Stimulated activated CD4-positive, alpha-beta T cell treated with anti-CD3 and anti-CD28 coated beads, Interleukin-4, amount 100 ng/mL, for 24 hours (primary cell): ENCODE measurements around the gene SH3GL3.

ENCODE experiments used
- DNase-seq: peaks from one replicate; pipeline ENCODE4 v3.0.0-alpha.2; 2020

Gene SH3GL3, protein sequence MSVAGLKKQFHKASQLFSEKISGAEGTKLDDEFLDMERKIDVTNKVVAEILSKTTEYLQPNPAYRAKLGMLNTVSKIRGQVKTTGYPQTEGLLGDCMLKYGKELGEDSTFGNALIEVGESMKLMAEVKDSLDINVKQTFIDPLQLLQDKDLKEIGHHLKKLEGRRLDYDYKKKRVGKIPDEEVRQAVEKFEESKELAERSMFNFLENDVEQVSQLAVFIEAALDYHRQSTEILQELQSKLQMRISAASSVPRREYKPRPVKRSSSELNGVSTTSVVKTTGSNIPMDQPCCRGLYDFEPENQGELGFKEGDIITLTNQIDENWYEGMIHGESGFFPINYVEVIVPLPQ

DNA sequence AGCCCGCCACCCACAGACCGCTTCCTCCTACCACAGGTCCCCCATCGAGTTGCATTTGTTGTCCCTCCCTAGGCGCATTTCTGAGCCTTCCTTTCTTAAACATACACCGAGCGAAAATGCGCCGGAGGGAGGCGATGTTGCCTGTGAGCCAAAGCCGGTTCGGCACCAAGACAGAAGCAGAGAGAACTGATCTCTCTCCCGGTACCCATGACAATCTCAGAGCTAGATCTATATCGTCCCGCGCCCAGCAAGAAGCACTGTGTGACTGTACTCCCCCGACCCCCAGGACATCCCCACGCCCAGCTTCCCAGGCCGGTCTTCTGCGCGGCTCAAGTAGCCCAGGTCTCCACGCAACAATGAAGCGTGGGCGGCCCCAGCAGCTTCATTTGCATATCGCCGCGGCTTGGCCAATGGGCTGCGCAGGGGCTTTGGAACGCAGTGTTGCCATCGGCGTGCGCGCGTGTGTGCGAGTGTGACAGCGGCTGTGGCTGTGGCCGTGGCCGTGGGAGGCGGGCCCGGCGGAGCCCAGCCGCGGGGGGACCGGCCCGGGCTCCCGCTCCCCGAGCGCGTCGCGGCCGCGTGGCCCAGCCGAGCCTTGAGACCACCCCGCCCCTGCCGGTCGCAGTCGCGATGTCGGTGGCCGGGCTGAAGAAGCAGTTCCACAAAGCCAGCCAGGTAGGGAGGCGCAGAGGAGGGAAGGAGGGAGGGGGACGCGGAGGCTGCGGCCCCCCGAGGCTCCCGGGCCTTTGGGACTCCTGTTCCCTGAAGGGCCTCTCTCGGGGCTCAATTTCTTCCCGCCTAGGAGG is at the start of gene SH3GL3:
SH3GL3 (plus strand) TSS at position 438 of the 806 bp plus-strand sequence; CDS start at position 631, 193 bp downstream.
- peak; percentile 49 for DNase-seq

- DNase-seq: no peak
These were observed 48.5 kb upstream of the SH3GL3 start for GRCh38 chr15:83398626-83399025.

GRCh38 chr15:83404121-83404520 is 43.0 kb upstream of the SH3GL3 start:
- DNase-seq: no peak

DNA sequence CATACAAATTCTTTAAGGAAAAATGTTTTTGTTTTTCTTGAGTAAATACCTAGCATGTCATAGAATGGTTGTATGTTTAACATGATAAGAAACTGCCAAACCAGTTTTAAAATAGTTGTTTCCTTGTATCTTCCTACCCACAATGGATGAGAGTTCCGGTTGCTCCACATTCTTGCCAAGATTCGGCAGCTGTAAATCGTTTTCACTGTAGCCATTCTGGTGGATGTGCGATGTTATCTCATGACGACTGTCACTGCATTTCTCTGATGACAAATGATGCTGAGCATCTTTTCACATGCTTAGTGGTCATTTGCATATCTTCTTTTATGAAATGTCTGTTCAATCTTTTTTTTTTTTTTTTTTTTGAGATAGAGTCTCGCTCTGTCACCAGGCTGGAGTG is 36.6 kb upstream of the SH3GL3 start:
- no peak for DNase-seq

DNA sequence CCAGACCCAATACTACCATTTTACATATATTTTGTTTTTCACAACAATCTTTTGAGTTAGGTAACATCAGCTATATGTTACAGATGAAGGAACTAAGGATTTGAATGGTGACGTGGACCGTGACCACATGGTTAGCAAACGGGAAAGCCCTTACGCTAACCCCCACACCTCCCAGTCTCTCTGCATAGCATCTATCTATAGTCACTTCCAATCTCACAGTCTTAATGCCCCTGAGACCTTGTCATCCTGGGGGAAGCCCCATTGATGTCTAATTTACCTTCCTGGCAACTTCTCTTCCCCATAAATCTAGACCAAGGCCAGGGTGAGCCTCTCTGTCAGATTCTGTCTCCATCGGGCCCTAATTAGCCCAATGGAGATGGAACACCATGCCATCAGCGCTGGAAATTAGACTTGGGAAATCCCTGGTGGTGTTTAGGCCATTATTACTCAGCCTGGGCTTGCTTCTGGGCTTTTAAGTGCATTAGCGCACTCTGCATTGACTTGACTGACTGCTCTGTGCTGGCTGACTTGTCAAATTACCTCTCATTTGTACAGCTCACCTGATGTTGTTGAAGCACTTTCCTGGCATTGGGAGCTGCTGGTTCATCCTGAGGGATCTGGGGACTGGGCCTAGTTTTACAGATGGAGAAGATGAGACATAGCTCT is 34.0 kb upstream of the SH3GL3 start:
- DNase-seq: no peak

DNA sequence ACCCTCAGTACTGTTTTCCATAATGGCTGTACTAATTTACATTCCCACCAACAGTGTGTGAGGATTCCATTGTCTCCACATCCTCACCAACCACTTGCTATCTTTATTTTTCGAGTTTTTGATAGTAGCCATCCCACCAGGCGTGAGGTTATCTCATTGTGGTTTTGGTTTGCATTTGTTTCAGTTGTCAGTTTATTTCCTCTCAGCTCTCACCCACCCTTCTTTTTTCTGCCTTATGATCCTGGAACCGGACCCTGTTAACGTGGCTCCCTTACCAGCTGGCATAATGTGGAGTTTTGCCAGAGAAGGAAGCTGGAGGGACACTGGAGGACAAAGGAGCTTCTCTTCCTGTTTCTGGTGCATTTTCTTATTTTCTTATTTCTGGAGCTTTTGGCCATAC is 25.1 kb upstream of the SH3GL3 start:
- DNase-seq: no peak

- DNase-seq: no peak
These were observed 24.6 kb upstream of the SH3GL3 start for GRCh38 chr15:83422541-83422940.

DNA sequence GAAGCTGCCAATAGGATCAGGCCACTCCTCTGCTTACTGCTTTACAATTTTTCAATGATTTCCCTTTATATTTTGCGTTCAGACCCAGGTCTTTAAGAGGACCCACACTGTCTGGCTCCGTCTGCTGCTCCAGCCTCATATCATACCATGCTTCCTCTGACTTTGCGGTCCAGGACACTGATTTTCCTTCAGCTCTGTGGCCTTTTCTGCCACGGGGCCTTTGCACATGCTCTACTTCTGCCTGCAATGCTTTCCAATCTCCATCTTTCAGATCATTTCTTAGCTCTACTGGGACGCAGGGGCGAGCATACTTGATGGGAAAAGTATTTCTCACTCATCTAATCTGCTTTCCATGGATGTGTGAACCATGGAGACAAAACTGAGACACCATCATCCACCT is 23.0 kb upstream of the SH3GL3 start:
- no peak for DNase-seq

DNA sequence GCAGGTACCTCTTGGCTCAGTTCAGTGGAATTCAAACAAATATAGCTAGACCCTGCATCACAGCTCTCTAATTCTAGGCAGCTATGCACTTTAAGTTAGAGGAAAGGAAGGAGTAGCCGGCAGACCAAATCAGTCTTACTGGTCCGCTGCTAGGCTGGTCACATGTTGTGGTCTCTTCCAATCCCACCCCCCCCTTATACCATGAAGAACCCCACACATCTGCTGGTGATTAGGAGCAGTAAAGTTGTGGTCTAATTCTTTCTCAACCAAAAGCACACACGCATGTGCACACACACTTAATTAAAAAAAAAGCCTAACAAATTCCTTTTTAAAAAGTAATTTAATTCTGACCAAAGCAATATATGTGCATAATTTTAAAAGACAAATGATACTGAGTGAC is 16.7 kb upstream of the SH3GL3 start:
- no peak for DNase-seq

- no peak for DNase-seq
These were observed 15.6 kb upstream of the SH3GL3 start for GRCh38 chr15:83431521-83431920.

GRCh38 chr15:83435202-83435601 is 11.9 kb upstream of the SH3GL3 start:
- DNase-seq: no peak

GRCh38 chr15:83435782-83436181 is 11.4 kb upstream of the SH3GL3 start:
- DNase-seq: no peak

- no peak for DNase-seq
These were observed 10.5 kb upstream of the SH3GL3 start for GRCh38 chr15:83436513-83437158.

DNA sequence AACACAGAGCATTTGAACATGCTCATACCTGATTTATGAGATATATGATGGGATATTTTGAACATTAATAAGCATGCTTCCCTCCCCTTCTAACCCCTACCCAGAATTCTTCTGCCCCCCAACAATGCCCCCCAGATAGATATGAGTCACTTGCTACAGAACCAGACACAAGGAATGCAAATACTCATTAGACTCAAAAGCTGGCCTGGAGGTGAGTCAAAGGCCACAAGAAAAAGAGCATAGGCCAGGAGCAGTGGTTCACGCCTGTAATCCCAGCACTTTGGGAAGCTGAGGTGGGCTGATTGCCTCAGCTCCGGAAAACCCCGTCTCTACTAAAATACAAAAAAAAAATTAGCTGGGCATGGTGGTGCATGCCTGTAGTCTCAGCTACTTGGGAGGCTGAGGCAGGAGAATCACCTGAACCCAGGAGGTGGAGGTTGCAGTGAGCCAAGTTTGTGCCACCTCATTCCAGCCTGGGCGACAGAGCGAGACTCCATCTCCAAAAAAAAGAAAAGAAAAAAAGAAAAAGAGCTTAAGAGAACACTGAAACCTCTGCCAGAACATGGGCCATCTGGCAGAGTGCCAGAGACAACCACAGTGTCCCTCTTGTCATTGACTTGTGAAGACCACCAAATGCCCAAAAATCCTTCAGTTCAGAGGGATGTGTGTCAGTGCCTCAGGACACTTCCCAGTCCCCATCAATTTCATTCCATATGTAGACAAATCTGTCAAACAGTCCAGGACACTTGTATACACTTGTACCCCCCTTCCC is 3.9 kb upstream of the SH3GL3 start:
- no peak for DNase-seq

DNA sequence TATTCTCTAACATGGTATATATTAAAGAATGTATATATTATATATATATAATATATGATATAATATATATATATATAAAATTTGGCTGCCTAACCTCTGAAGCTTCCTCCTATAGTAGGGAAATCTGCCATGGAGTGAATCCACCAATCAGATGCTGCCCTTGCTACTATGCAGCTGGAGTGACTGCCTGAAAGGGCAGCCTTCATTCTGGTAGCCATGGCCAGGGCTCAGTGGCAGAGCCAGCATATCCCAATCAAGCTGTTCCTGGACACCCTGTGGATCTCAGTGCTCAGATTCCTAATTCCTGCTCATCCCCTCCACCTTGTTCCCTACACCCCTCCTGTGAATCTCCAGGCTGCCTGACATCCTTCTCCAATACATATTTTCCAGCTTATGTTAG is 2.2 kb upstream of the SH3GL3 start:
- no peak for DNase-seq

DNA sequence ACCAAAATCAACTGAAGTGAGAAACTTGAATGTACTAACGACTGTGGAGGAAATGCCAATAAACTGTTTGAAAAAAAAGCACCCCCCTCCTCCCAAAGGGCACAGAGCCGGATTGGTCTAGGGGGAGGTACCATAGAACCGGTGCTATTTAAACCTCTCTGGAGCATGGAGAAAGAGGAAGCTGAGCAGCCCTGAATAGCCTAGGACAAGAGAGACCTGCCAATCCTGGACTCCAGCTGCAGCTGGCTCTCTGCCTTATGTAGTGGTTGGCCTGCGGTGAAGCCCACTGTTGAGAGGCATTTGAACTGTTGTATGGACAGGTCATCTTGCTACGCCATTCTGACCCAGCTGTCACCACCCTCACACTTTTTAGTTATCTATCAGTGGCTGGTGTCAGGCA is 1.5 kb upstream of the SH3GL3 start:
- no peak for DNase-seq

- DNase-seq: no peak
These were observed 724 bp upstream of the SH3GL3 start for GRCh38 chr15:83446417-83446816.

DNA sequence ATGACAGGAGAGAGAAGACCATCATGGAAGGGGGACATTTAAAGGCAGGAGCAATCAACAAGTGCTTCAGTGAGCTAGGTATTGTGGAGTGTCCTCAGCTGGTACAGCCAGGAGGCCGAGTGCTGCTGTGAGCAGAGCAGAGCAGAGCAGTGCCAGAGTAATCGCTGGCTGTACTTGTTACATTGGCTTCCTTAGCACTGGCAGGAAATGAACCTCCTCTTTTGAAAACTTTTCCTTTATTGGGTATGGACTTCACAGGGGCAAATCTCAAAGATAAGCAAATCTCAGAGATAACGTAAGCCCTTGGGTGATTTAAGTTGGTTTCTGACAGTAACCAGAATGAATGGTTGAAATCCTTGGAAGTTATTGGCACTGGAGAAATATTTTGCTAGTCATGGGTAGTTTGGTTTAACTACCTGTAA is 2.1 kb downstream of the SH3GL3 start:
- no peak for DNase-seq

DNA sequence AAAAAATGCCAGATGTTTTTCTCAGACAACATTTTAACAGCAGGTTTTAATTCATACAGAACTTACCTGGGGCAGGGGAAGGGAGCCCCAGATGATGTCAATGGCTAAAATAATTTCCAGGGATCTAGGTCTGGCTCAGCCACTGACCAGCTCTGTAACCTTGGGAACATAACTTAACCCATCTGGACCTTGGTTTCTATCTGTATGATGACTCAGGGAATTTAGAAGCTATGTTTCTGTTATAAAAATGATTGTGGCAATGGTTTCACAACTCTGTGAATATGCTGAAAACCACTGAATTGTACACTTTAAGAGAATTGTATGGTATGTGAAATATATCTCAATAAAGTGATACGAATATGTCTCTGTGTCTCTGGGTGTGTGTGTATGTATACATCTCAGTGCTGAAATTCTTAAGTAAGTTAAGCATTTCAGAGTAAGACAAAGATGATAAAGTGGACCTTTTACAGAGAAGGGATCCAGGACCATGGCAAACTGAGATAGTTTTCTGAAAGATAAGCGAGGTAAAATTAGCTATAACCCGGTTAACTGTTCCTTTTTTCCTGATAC is 2.9 kb downstream of the SH3GL3 start:
- no peak for DNase-seq

GRCh38 chr15:83457149-83457548 is 10.0 kb downstream of the SH3GL3 start:
- no peak for DNase-seq

- no peak for DNase-seq
These were observed 11.2 kb downstream of the SH3GL3 start for GRCh38 chr15:83458381-83458780.

DNA sequence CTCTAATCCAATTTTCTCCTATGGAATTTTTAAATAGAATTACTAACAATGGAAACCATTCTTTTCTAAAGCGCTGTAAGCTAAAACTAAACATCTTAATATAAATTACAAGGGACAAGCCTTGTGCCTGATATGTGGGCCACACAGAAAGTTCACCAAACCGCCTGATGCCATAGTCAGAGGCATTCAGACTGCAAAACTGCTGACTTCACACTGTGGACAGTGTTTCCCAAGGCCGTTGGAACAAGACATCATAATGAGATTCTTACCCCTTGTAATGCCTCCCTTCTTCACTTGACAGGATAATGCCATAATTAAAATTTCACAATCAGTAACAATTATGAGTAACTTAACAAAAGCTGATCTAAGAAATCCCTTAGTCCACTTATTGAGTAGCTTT is 14.9 kb downstream of the SH3GL3 start:
- DNase-seq: no peak
